Neural progenitor cell (in vitro differentiated cells): Measurements from ENCODE around the gene SRSF4. TPM values are rescaled to one million over a fixed set of nuclear protein-coding genes. Genes with fewer than 3 reads are reported as not detected.

ENCODE experiments used
- DNase-seq: peaks from one replicate; pipeline ENCODE4 v3.0.0-alpha.2; 2016; ENCODE audit warnings: low spot score
- H2AFZ ChIP-seq: fragments of 200-600 bp; sonication (generic); replicated peaks from 2 replicates; pipeline ENCODE4 v1.6.1; 2016; ENCODE audit warnings: antibody characterized with exemption
- H3F3A ChIP-seq: fragments of 200-600 bp; sonication (generic); 2 replicates; pipeline ENCODE4 v1.6.1; 2016; ENCODE audit warnings: antibody characterized with exemption, low read depth
- H3K27ac ChIP-seq: fragments of 200-600 bp; sonication (generic); 2 replicates; pipeline ENCODE4 v1.5.1; 2016; ENCODE audit warnings: mild to moderate bottlenecking
- H3K27me3 ChIP-seq: fragments of 200-600 bp; sonication (generic); 2 replicates; pipeline ENCODE4 v1.6.1; 2016; ENCODE audit warnings: mild to moderate bottlenecking, moderate library complexity
- H3K36me3 ChIP-seq: fragments of 200-600 bp; sonication (generic); 2 replicates; pipeline ENCODE4 v1.5.1; 2016
- H3K4me1 ChIP-seq: fragments of 200-600 bp; sonication (generic); 2 replicates; pipeline ENCODE4 v1.6.1; 2016; ENCODE audit warnings: mixed run types
- H3K4me2 ChIP-seq: fragments of 200-600 bp; sonication (generic); 2 replicates; pipeline ENCODE4 v1.6.1; 2016
- H3K4me3 ChIP-seq: fragments of 200-600 bp; sonication (generic); 2 replicates; pipeline ENCODE4 v1.5.1; 2016
- H3K79me2 ChIP-seq: fragments of 200-600 bp; sonication (generic); 2 replicates; pipeline ENCODE4 v1.6.1; 2016; ENCODE audit warnings: low read depth
- H3K9ac ChIP-seq: fragments of 200-600 bp; sonication (generic); 2 replicates; pipeline ENCODE4 v1.6.1; 2016
- H3K9me3 ChIP-seq: fragments of 200-600 bp; sonication (generic); 2 replicates; pipeline ENCODE4 v1.5.1; 2016; ENCODE audit warnings: low read depth
- H4K20me1 ChIP-seq: fragments of 200-600 bp; sonication (generic); 2 replicates; pipeline ENCODE4 v1.6.1; 2016; ENCODE audit warnings: low read depth
- H3K27ac Mint-ChIP-seq: 3 replicates; pipeline ENCODE4 v1.8.0; 2021; ENCODE audit warnings: mixed read lengths
- H3K27me3 Mint-ChIP-seq: 2 replicates; pipeline ENCODE4 v1.8.0; 2022; ENCODE audit warnings: low read depth, mild to moderate bottlenecking, inconsistent platforms, moderate library complexity, mixed read lengths; ENCODE audit not compliant: insufficient read depth
- H3K36me3 Mint-ChIP-seq: 3 replicates; pipeline ENCODE4 v1.8.0; 2021; ENCODE audit warnings: mixed read lengths
- H3K4me1 Mint-ChIP-seq: 3 replicates; pipeline ENCODE4 v1.8.0; 2021; ENCODE audit warnings: mixed read lengths
- H3K4me3 Mint-ChIP-seq: 3 replicates; pipeline ENCODE4 v1.8.0; 2021; ENCODE audit warnings: mild to moderate bottlenecking, moderate library complexity, mixed read lengths
- H3K9me3 Mint-ChIP-seq: 3 replicates; pipeline ENCODE4 v1.8.0; 2020; ENCODE audit warnings: mixed read lengths
- EZH2 ChIP-seq: fragments of 200-600 bp; sonication (generic); IDR thresholded peaks from 2 replicates; pipeline ENCODE4 v1.6.1; 2017; ENCODE audit warnings: antibody characterized with exemption, mild to moderate bottlenecking, moderate library complexity
- EZH2phosphoT487 ChIP-seq: fragments of 200-600 bp; sonication (generic); IDR thresholded peaks from 2 replicates; pipeline ENCODE4 v1.6.1; 2017; ENCODE audit warnings: antibody characterized with exemption
- total RNA-seq: library from RNA; depleted of rRNA; stranded (reverse); fragments of >200 nt; gene quantifications from 2 replicates; pipeline ENCODE4 v1.2.3, GENCODE V29; 2015; ENCODE audit warnings: low replicate concordance
- TF ChIP-seq, protein P1 (sequence below): fragments of 200-600 bp; sonication (generic); IDR thresholded peaks from 2 replicates; pipeline ENCODE4 v1.5.1; 2017; ENCODE audit warnings: antibody characterized with exemption, mild to moderate bottlenecking

SRSF4 gene
- total RNA-seq, 1 donor from 2014 or later: 73.2 TPM

GRCh38 chr1:29183287-29183686, 1.6 kb upstream of the SRSF4 start:
- H4K20me1 ChIP-seq: peaks cover 28% of the 10 kb centered on the region

DNA sequence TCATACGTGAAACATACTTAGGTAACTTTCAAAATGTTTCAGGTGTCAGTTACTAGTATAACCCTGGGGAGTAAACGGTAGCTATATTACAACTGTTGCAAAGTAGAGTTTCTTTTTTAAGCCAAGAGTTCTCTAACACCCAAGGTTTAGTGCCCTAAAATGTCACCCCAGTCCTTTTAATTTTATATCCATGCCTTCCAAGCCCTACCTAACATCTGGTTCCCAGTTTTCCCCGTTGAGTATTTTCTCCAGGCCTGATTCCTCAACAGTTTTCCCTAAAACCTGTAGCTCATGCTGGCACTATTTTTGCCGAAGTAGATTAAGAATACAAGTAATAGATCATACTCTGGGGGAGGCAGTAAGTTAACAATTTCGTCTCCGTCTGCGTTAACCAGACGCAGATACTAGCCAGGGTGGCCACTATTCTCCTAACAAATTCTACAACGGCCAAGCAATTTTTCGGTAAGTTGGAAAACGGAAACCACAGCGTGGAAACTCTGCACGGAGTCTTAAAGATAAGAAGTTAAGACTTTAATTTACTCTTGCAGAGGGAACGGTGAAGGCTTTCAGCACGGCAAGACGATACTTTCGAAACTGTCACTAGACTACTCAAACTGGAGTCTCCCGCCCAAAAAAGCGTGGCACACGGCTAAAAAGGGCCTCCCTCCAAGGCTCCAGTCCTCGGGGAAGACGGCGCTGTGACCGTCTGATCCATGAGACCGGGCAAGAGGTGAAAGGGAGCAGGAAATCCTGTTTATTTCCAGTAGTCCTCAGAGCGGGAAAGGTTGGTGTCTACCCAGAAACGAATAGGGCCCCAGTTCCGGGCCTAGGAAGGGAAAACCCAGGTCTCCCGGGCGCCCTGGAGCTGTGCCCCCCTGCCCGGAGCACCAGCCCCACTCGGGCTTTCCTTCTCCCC, 945 bp downstream of the SRSF4 start:
- H3K27me3 ChIP-seq: no peaks in the 10 kb centered on the region
- peaks cover 15% of the 10 kb centered on the region for H3K36me3 ChIP-seq
- Mint-ChIP-seq H3K4me3 (peak overlapping the region; percentile 97), H3K36me3 (peaks cover 30% of the 10 kb centered on the region), H3K4me1 (peaks cover 12% of the 10 kb centered on the region), H3K27me3 (peaks cover 2% of the 10 kb centered on the region), H3K27ac (peak overlapping the region; percentile 70), H3K9me3 (peaks cover 17% of the 10 kb centered on the region)
- peaks cover 47% of the 10 kb centered on the region for H4K20me1 ChIP-seq
- H3K9me3 ChIP-seq: no peaks in the 10 kb centered on the region
- TF ChIP-seq, protein P1, sequence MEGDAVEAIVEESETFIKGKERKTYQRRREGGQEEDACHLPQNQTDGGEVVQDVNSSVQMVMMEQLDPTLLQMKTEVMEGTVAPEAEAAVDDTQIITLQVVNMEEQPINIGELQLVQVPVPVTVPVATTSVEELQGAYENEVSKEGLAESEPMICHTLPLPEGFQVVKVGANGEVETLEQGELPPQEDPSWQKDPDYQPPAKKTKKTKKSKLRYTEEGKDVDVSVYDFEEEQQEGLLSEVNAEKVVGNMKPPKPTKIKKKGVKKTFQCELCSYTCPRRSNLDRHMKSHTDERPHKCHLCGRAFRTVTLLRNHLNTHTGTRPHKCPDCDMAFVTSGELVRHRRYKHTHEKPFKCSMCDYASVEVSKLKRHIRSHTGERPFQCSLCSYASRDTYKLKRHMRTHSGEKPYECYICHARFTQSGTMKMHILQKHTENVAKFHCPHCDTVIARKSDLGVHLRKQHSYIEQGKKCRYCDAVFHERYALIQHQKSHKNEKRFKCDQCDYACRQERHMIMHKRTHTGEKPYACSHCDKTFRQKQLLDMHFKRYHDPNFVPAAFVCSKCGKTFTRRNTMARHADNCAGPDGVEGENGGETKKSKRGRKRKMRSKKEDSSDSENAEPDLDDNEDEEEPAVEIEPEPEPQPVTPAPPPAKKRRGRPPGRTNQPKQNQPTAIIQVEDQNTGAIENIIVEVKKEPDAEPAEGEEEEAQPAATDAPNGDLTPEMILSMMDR: no peak
- no peak for TF ChIP-seq EZH2
- no peak for TF ChIP-seq EZH2phosphoT487
- H3K4me1 ChIP-seq: peaks cover 14% of the 10 kb centered on the region
- H2AFZ ChIP-seq: peak overlapping the region; percentile 97
- peak overlapping the region; percentile 100 for H3K9ac ChIP-seq
- peaks cover 59% of the 10 kb centered on the region for H3K79me2 ChIP-seq
- peak overlapping the region; percentile 100 for H3K4me2 ChIP-seq
- DNase-seq: no peak
- H3K4me3 ChIP-seq: peak overlapping the region; percentile 99
- H3F3A ChIP-seq: peaks cover 31% of the 10 kb centered on the region
- H3K27ac ChIP-seq: peak overlapping the region; percentile 99

More at GRCh38 chr1:29183287-29183686, 1.6 kb upstream of the SRSF4 start:
- no peak for DNase-seq
- Histone ChIP-seq H3K27ac (no peak overlapping the region), H3F3A (peaks cover 49% of the 10 kb centered on the region), H3K9me3 (no peaks in the 10 kb centered on the region), H3K27me3 (no peaks in the 10 kb centered on the region), H2AFZ (no peak overlapping the region), H3K79me2 (peaks cover 34% of the 10 kb centered on the region), H3K4me3 (no peak overlapping the region), H3K4me2 (no peak overlapping the region), H3K36me3 (peaks cover 7% of the 10 kb centered on the region), H3K4me1 (peaks cover 22% of the 10 kb centered on the region), H3K9ac (no peak overlapping the region)
- peaks cover 2% of the 10 kb centered on the region for H3K27me3 Mint-ChIP-seq
- H3K9me3 Mint-ChIP-seq: peaks cover 4% of the 10 kb centered on the region
- H3K4me3 Mint-ChIP-seq: peak overlapping the region; percentile 0
- TF ChIP-seq, protein P1: no peak
- TF ChIP-seq EZH2 (no peak), EZH2phosphoT487 (no peak)
- H3K27ac Mint-ChIP-seq: no peak overlapping the region
- H3K4me1 Mint-ChIP-seq: peaks cover 23% of the 10 kb centered on the region
- peaks cover 13% of the 10 kb centered on the region for H3K36me3 Mint-ChIP-seq

- peak overlapping the region; percentile 100 for H3K4me2 ChIP-seq
- H3K27me3 Mint-ChIP-seq: peaks cover 2% of the 10 kb centered on the region
- peaks cover 19% of the 10 kb centered on the region for H3K9me3 Mint-ChIP-seq
- TF ChIP-seq, protein P1: no peak
- TF ChIP-seq EZH2phosphoT487 (no peak), EZH2 (no peak)
- H3K27me3 ChIP-seq: no peaks in the 10 kb centered on the region
- peaks cover 68% of the 10 kb centered on the region for H3K79me2 ChIP-seq
- no peak for DNase-seq
- peaks cover 52% of the 10 kb centered on the region for H4K20me1 ChIP-seq
- no peak overlapping the region for H2AFZ ChIP-seq
- peaks cover 14% of the 10 kb centered on the region for H3K4me1 ChIP-seq
- H3K9ac ChIP-seq: peak overlapping the region; percentile 100
- H3K27ac ChIP-seq: no peak overlapping the region
- no peak overlapping the region for H3K27ac Mint-ChIP-seq
- H3F3A ChIP-seq: peaks cover 31% of the 10 kb centered on the region
- peaks cover 12% of the 10 kb centered on the region for H3K4me1 Mint-ChIP-seq
- H3K4me3 ChIP-seq: peak overlapping the region; percentile 99
- no peaks in the 10 kb centered on the region for H3K9me3 ChIP-seq
- H3K36me3 ChIP-seq: peaks cover 15% of the 10 kb centered on the region
- peak overlapping the region; percentile 97 for H3K4me3 Mint-ChIP-seq
- peaks cover 32% of the 10 kb centered on the region for H3K36me3 Mint-ChIP-seq
Observed at GRCh38 chr1:29179641-29180184, 2.0 kb downstream of the SRSF4 start.
